ENCODE data around the gene VILL.

GRCh38 chr3:37997791-37998370 lies 7.3 kb downstream of the VILL start:
- TF ChIP-seq CTCF (IDR thresholded peaks at IDR 0.05), result no peak
- TF ChIP-seq POLR2A (IDR thresholded peaks at IDR 0.05), result no peak
